Liver (tissue), 9 donors: ENCODE measurements around the gene OLFML1. TPM values are rescaled to one million over a fixed set of nuclear protein-coding genes. Genes with fewer than 3 reads are reported as not detected.

Experiments
- DNase-seq: peaks from one replicate; pipeline ENCODE4 v3.0.0-alpha.2; 2017; ENCODE audit warnings: low spot score
- H3K27ac ChIP-seq, 2 donors: one replicate each; pipeline ENCODE4 v1.7.0; 2013; ENCODE audit warnings: inconsistent platforms in 2 of 2, low read length in 2 of 2, control low read depth in 1 of 2, low read depth in 1 of 2, mild to moderate bottlenecking in 1 of 2
- H3K27me3 ChIP-seq, 4 donors: one replicate each; pipeline versions ENCODE4 v1.6.1 to v1.7.0; 2013; ENCODE audit warnings: low read length in 3 of 4, inconsistent platforms in 1 of 4, mild to moderate bottlenecking in 1 of 4, moderate library complexity in 1 of 4; ENCODE audit not compliant: control insufficient read depth in 4 of 4, insufficient read depth in 4 of 4
- H3K36me3 ChIP-seq, 4 donors: one replicate each; pipeline versions ENCODE4 v1.6.1 to v1.7.0; 2013; ENCODE audit warnings: low read length in 3 of 4, mild to moderate bottlenecking in 3 of 4, low read depth in 1 of 4, moderate library complexity in 1 of 4; ENCODE audit not compliant: control insufficient read depth in 4 of 4, insufficient read depth in 3 of 4
- H3K4me1 ChIP-seq, 4 donors: one replicate each; pipeline versions ENCODE4 v1.6.1 to v1.7.0; 2013; ENCODE audit warnings: low read length in 3 of 4, mild to moderate bottlenecking in 3 of 4, moderate library complexity in 1 of 4; ENCODE audit not compliant: control insufficient read depth in 4 of 4, insufficient read depth in 4 of 4
- H3K4me3 ChIP-seq, 3 donors: one replicate each; pipeline versions ENCODE4 v1.6.1 to v1.7.0; 2013; ENCODE audit warnings: low read length in 3 of 3, control low read depth in 1 of 3, low read depth in 1 of 3, mild to moderate bottlenecking in 1 of 3
- H3K9ac ChIP-seq, 2 donors: one replicate each; pipeline ENCODE4 v1.7.0; 2013; ENCODE audit warnings: low read length in 2 of 2, mild to moderate bottlenecking in 2 of 2, moderate library complexity in 2 of 2, control low read depth in 1 of 2, low read depth in 1 of 2
- H3K9me3 ChIP-seq, 4 donors: one replicate each; pipeline versions ENCODE4 v1.6.1 to v1.7.0; 2013; ENCODE audit warnings: low read length in 3 of 4; ENCODE audit not compliant: control insufficient read depth in 4 of 4
- EGR1 ChIP-seq, 2 donors: IDR thresholded peaks; 2 replicates each; pipeline ENCODE4 v1.6.1; 2016 to 2018; ENCODE audit warnings: antibody characterized with exemption in 2 of 2, low read depth in 2 of 2
- NR2F2 ChIP-seq: IDR thresholded peaks from 2 replicates; pipeline ENCODE4 v1.6.1; 2016; ENCODE audit warnings: antibody characterized with exemption
- RAD21 ChIP-seq, 2 donors: IDR thresholded peaks; 2 replicates each; pipeline ENCODE4 v1.6.1; 2016; ENCODE audit warnings: antibody characterized with exemption in 2 of 2, mild to moderate bottlenecking in 2 of 2
- SP1 ChIP-seq: IDR thresholded peaks from 2 replicates; pipeline ENCODE4 v1.6.1; 2018; ENCODE audit warnings: antibody characterized with exemption, mild to moderate bottlenecking
- ZBTB33 ChIP-seq: IDR thresholded peaks from 2 replicates; pipeline ENCODE4 v1.6.1; 2016; ENCODE audit warnings: antibody characterized with exemption
- WGBS: extraction: QIAGEN DNeasy Blood & Tissue Kit; methylation state at CpG from one replicate; pipeline ENCODE4 v1.1.7; 2013; 5-methylcytosine and 5-hydroxymethylcytosine counted together
- polyA plus RNA-seq, 2 donors: library from polyadenylated mRNA; stranded (reverse) in 1 of 2; unstranded in 1 of 2; fragments of 200-250 nt in 1 of 2; fragments of >200 nt in 1 of 2; fragmentation: Nextera tagmentation in 1 of 2; extraction: Ambion mirVana in 1 of 2; gene quantifications; one replicate each; pipeline versions ENCODE4 v1.2.1 to v1.2.3, GENCODE V29; 2013 to 2015
- total RNA-seq, 2 donors: library from RNA; depleted of rRNA; stranded (reverse); fragments of >200 nt; gene quantifications; one replicate each; pipeline ENCODE4 v1.2.3, GENCODE V29; 2014
- donor health status: healthy.
- donor health status: healthy.
- donor health status: healthy.
- donor health status: healthy.
- donor health status: healthy.

OLFML1 gene
- total and polyA plus RNA-seq, 4 donors: 2.8 to 4.2 (median 2.9) TPM

- peaks cover 0 to 6% (median 2%) of the 10 kb centered on the region in 4 donors for H3K4me1 ChIP-seq
- no peak overlapping the region for H3K27ac ChIP-seq
- TF ChIP-seq EGR1 (IDR thresholded peaks at IDR 0.05; ENCODE audit: low read depth in 2 of 2): no peak
- no peak for TF ChIP-seq ZBTB33
- no peak for TF ChIP-seq SP1
- no peak for TF ChIP-seq NR2F2
- TF ChIP-seq RAD21 (IDR thresholded peaks at IDR 0.05): no peak
- no peaks in the 10 kb centered on the region for H3K36me3 ChIP-seq
- no peak overlapping the region for H3K4me3 ChIP-seq
- WGBS: 91% methylated on average over 4 of the region's 4 CpGs
- no peak overlapping the region for H3K9ac ChIP-seq
- H3K9me3 ChIP-seq: no peaks in the 10 kb centered on the region
- DNase-seq: no peak
- H3K27me3 ChIP-seq: no peaks in the 10 kb centered on the region
Measured at GRCh38 chr11:7559398-7560283, 74.3 kb downstream of the OLFML1 start.

Other genes starting within 250 kb of the OLFML1 start
- 1 to 10 TPM in 1 of 2 donors, under 1 TPM in 1; 0.05 to 5.4 TPM for gene SYT9, start 233.6 kb upstream of the OLFML1 start, total RNA-seq
- gene SYT9, start 233.6 kb upstream of the OLFML1 start, polyA plus RNA-seq: 1 to 10 TPM in 1 of 2 donors, under 1 TPM in 1; 0.89 to 4.3 TPM
- 10 to 100 TPM; 23.1 to 80.0 TPM for gene PPFIBP2, start 28.5 kb downstream of the OLFML1 start, total RNA-seq
- gene PPFIBP2, start 28.5 kb downstream of the OLFML1 start, polyA plus RNA-seq: 10 to 100 TPM; 19.6 to 23.3 TPM
- gene CYB5R2, start 188.0 kb downstream of the OLFML1 start, total RNA-seq: 1 to 10 TPM in 1 of 2 donors, under 1 TPM in 1; 0.19 to 1.2 TPM
- 1 to 10 TPM; 2.8 to 3.7 TPM for gene CYB5R2, start 188.0 kb downstream of the OLFML1 start, polyA plus RNA-seq
- gene OVCH2, start 221.0 kb downstream of the OLFML1 start, total RNA-seq: not detected
- not detected for gene OVCH2, start 221.0 kb downstream of the OLFML1 start, polyA plus RNA-seq